ENCODE results near the gene MINDY2. TPM values are rescaled to one million over a fixed set of nuclear protein-coding genes. Genes with fewer than 3 reads are reported as not detected.

The MINDY2 gene
- total RNA-seq, 1 experiment from 2014 or later = 18.4 TPM

DNA sequence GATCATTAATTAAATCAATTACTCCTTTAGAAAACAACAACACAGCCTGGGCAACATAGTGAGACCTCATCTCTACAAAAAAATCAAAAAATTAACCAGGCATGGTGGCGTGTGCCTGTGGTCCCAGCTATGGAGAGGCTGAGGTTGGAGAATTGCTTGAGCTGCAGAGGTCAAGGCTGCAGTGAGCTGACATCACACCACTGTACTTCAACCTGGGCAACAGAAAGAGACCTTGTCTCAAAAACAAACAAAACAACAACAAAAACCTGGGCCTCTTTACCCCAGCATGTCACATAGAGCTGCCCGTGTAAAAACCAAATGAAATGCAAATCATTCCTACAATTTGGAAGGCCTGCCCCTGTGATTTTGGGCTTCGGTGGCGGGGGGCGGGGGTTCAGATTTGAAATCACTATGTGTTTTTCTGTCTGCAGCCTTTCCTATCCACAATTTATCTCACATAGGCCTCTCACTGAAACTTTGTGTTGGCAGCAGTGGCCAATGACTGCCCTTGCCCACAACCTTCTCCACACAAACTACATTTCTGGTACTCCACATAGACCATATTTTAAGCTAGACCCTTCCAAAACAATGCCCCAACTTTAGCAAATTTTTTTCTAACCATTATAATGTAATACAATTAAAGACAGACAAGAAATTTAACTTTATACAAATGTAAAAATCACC, 28.1 kb upstream of the MINDY2 start:
- no peak for DNase-seq
- Histone ChIP-seq H4K20me1 (ENCODE audit: insufficient read depth) (peaks cover 13% of the 10 kb centered on the region), H3K4me2 (no peak overlapping the region), H3K9me3 (ENCODE audit: insufficient read depth, low read depth) (no peaks in the 10 kb centered on the region), H3K4me3 (no peak overlapping the region), H3K36me3 (ENCODE audit: low read depth) (no peaks in the 10 kb centered on the region), H3F3A (ENCODE audit: insufficient read depth, low read depth) (no peaks in the 10 kb centered on the region; the same call in 1 of the 2 replicates), H3K27ac (no peak overlapping the region), H3K79me2 (ENCODE audit: low read depth) (peaks cover 98% of the 10 kb centered on the region), H2AFZ (no peak overlapping the region), H3K27me3 (ENCODE audit: insufficient read depth, low read depth) (no peaks in the 10 kb centered on the region), H3K4me1 (replicated peaks; ENCODE audit: insufficient read depth) (peaks cover 30% of the 10 kb centered on the region), H3K9me2 (ENCODE audit: insufficient read depth) (no peaks in the 10 kb centered on the region)
- no TSS peak for BruUV-seq (replicated peaks)
- CTCF ChIA-PET = no interaction called here
- intact Hi-C loops (cut with micrococcal nuclease; ENCODE audit: unreplicated experiment) = no loop called here
- POLR2A ChIA-PET (ENCODE audit: unreplicated experiment) = no interaction called here
- TF ChIP-seq, protein P1, sequence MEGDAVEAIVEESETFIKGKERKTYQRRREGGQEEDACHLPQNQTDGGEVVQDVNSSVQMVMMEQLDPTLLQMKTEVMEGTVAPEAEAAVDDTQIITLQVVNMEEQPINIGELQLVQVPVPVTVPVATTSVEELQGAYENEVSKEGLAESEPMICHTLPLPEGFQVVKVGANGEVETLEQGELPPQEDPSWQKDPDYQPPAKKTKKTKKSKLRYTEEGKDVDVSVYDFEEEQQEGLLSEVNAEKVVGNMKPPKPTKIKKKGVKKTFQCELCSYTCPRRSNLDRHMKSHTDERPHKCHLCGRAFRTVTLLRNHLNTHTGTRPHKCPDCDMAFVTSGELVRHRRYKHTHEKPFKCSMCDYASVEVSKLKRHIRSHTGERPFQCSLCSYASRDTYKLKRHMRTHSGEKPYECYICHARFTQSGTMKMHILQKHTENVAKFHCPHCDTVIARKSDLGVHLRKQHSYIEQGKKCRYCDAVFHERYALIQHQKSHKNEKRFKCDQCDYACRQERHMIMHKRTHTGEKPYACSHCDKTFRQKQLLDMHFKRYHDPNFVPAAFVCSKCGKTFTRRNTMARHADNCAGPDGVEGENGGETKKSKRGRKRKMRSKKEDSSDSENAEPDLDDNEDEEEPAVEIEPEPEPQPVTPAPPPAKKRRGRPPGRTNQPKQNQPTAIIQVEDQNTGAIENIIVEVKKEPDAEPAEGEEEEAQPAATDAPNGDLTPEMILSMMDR (conservative IDR thresholded peaks at IDR 0.05) = no peak
- no peak for TF ChIP-seq EZH2 (IDR thresholded peaks at IDR 0.05; ENCODE audit: low read depth)

DNA sequence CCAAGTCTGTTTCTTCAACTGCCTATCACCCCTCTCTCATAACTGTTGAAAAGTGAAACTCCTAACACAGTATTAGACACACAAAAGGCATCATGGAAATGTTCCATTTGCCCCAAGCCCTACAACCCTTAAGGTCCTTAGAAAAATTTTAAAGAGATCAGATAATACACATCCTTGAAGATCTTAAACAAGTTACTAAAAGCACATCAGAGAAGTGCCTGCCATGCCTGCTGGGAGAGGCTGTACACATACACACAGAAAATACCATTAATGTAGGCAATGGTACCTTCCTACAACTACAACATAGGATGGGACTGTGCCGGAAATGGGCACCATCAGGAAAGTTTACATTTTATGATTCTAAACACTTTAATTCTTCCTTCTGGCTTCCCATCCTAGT, 24.9 kb upstream of the MINDY2 start:
- H4K20me1 ChIP-seq (ENCODE audit: insufficient read depth) = peaks cover 7% of the 10 kb centered on the region

DNA sequence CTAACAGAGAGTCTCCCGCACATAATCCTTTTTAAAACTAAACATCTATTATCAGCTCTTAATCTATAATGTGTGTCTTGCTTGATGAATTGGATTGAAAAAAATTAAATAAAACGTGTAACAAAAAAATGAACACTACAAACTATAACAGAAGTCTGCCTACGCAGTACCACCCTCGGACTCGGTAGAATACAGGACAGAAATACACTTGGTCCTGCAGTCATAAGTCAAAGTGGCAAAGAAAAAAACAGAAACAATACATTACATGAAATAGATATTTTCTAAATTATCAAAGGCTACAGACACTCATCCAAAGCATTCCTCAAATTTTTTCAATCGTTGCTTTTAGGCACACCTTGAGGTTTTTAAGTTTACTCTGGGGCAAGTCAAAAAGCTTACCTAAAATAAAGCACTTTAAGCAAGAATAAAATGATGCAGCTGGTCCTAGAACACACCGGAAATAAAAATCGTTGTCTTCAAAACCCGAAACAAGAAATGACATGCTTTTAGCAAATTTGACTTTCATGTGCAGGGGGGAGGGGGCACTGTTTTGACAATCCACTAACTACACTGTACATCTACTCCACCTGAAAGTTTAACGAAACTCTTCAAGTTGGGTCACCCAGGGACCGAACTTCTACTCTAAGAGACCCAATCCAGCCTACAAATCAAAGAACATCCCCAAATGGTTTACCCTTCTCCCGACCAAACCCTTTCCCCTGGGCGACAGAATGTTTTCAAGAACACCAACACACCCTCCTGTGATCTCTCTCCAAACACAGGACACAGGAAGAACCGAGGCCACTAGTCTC, 22.9 kb upstream of the MINDY2 start:
- POLR2A ChIA-PET (ENCODE audit: unreplicated experiment) = interaction anchor here (0.6 to 3.8 kb wide), 3 partner anchors 16 to 1348 kb away, joined by 4 to 33 read pairs (median 4); partner anchors contain the start of gene MINDY2
- intact Hi-C loops (cut with micrococcal nuclease; ENCODE audit: unreplicated experiment) = loop anchor here (2.0 to 5.0 kb wide), 3 partner anchors 276 to 521 kb away; no protein-coding TSS in a partner anchor
- peak overlapping the region; percentile 79 for H3K27ac ChIP-seq

More for the DNA sequence above, 24.9 kb upstream of the MINDY2 start:
- H3K4me1 ChIP-seq (replicated peaks; ENCODE audit: insufficient read depth) = peaks cover 20% of the 10 kb centered on the region
- CTCF ChIA-PET = no interaction called here
- DNase-seq = no peak
- H3K9me2 ChIP-seq (ENCODE audit: insufficient read depth) = no peaks in the 10 kb centered on the region
- TF ChIP-seq, protein P1 (conservative IDR thresholded peaks at IDR 0.05) = no peak
- no peak for TF ChIP-seq EZH2 (IDR thresholded peaks at IDR 0.05; ENCODE audit: low read depth)
- H2AFZ ChIP-seq = no peak overlapping the region
- no TSS peak for BruUV-seq (replicated peaks)
- H3K36me3 ChIP-seq (ENCODE audit: low read depth) = no peaks in the 10 kb centered on the region
- intact Hi-C loops (cut with micrococcal nuclease; ENCODE audit: unreplicated experiment) = loop anchor here (5.0 kb wide), 2 partner anchors 274 to 519 kb away; no protein-coding TSS in a partner anchor
- H3K79me2 ChIP-seq (ENCODE audit: low read depth) = peaks cover 79% of the 10 kb centered on the region
- no peaks in the 10 kb centered on the region for H3K27me3 ChIP-seq (ENCODE audit: insufficient read depth, low read depth)
- H3K27ac ChIP-seq = no peak overlapping the region
- peaks cover 6% of the 10 kb centered on the region for H3F3A ChIP-seq (ENCODE audit: insufficient read depth, low read depth)
- POLR2A ChIA-PET (ENCODE audit: unreplicated experiment) = interaction anchor here (0.6 to 0.7 kb wide), 3 partner anchors 13 to 182 kb away, joined by 3 to 6 read pairs (median 6); no protein-coding TSS in a partner anchor
- H3K4me3 ChIP-seq = peak overlapping the region; percentile 97; the same call in 1 of the 2 replicates
- H3K4me2 ChIP-seq = peak overlapping the region; percentile 93
- H3K9me3 ChIP-seq (ENCODE audit: insufficient read depth, low read depth) = no peaks in the 10 kb centered on the region

More for the DNA sequence above, 22.9 kb upstream of the MINDY2 start:
- H3K36me3 ChIP-seq (ENCODE audit: low read depth) = no peaks in the 10 kb centered on the region
- H3K4me1 ChIP-seq (replicated peaks; ENCODE audit: insufficient read depth) = peaks cover 20% of the 10 kb centered on the region
- H3K4me2 ChIP-seq = peak overlapping the region; percentile 93
- TF ChIP-seq, protein P1 (conservative IDR thresholded peaks at IDR 0.05) = no peak
- TF ChIP-seq EZH2 (IDR thresholded peaks at IDR 0.05; ENCODE audit: low read depth) = no peak
- H3K79me2 ChIP-seq (ENCODE audit: low read depth) = peaks cover 59% of the 10 kb centered on the region
- no peaks in the 10 kb centered on the region for H3K9me3 ChIP-seq (ENCODE audit: insufficient read depth, low read depth)
- H3K9me2 ChIP-seq (ENCODE audit: insufficient read depth) = no peaks in the 10 kb centered on the region
- H3K27me3 ChIP-seq (ENCODE audit: insufficient read depth, low read depth) = no peaks in the 10 kb centered on the region
- H3K4me3 ChIP-seq = peak overlapping the region; percentile 97
- peaks cover 6% of the 10 kb centered on the region for H3F3A ChIP-seq (ENCODE audit: insufficient read depth, low read depth)
- no peak for DNase-seq
- peak overlapping the region; percentile 27; the same call in 1 of the 2 replicates for H2AFZ ChIP-seq
- BruUV-seq (replicated peaks) = TSS peak; percentile 35
- CTCF ChIA-PET = no interaction called here
- peaks cover 7% of the 10 kb centered on the region for H4K20me1 ChIP-seq (ENCODE audit: insufficient read depth)
